Renal cortex interstitium (tissue), 11 donors: ENCODE results near the gene RHOD. TPM values are rescaled to one million over a fixed set of nuclear protein-coding genes. Genes with fewer than 3 reads are reported as not detected.

Experiments
- DNase-seq, 11 donors: peaks; one replicate each; pipeline ENCODE4 v3.0.0-alpha.2; 2013; ENCODE audit warnings: low read depth in 9 of 11, low spot score in 4 of 11; ENCODE audit errors: extremely low read depth in 1 of 11
- polyA plus RNA-seq, 3 donors: library from polyadenylated mRNA; unstranded; fragments of 120-200 nt; gene quantifications; one replicate each; pipeline ENCODE4 v1.2.1, GENCODE V29; 2013; ENCODE audit not compliant: insufficient read length in 3 of 3

The RHOD gene
- polyA plus RNA-seq, 3 donors: 6.9 to 10.7 (median 7.7) TPM

GRCh38 chr11:67027483-67027930 lies 29.1 kb upstream of the RHOD start:
- DNase-seq: no peak

GRCh38 chr11:67027943-67028542 lies 28.6 kb upstream of the RHOD start:
- DNase-seq: no peak

- no peak for DNase-seq
Measured at GRCh38 chr11:67029146-67029545, 27.5 kb upstream of the RHOD start.

GRCh38 chr11:67030976-67031375 lies 25.7 kb upstream of the RHOD start:
- no peak for DNase-seq

- no peak for DNase-seq
Measured at GRCh38 chr11:67031791-67032561, 24.7 kb upstream of the RHOD start.

GRCh38 chr11:67032830-67033551 lies 23.7 kb upstream of the RHOD start:
- DNase-seq: no peak

- DNase-seq: no peak
Measured at GRCh38 chr11:67033661-67034166, 22.9 kb upstream of the RHOD start.

- DNase-seq: no peak
Measured at GRCh38 chr11:67034350-67034749, 22.3 kb upstream of the RHOD start.

- DNase-seq: no peak
Measured at GRCh38 chr11:67040147-67040546, 16.5 kb upstream of the RHOD start.

- DNase-seq: no peak
Measured at GRCh38 chr11:67041602-67042001, 15.0 kb upstream of the RHOD start.

GRCh38 chr11:67043572-67044349 lies 12.9 kb upstream of the RHOD start:
- no peak for DNase-seq

GRCh38 chr11:67044496-67044895 lies 12.2 kb upstream of the RHOD start:
- no peak for DNase-seq

- DNase-seq: no peak
Measured at GRCh38 chr11:67045314-67045713, 11.3 kb upstream of the RHOD start.

GRCh38 chr11:67048515-67049130 lies 8.0 kb upstream of the RHOD start:
- DNase-seq: no peak

GRCh38 chr11:67050139-67050538 lies 6.5 kb upstream of the RHOD start:
- no peak for DNase-seq

GRCh38 chr11:67051180-67051893 lies 5.3 kb upstream of the RHOD start:
- no peak for DNase-seq

- no peak for DNase-seq
Measured at GRCh38 chr11:67051945-67052488, 4.6 kb upstream of the RHOD start.

- DNase-seq: no peak
Measured at GRCh38 chr11:67052891-67053290, 3.8 kb upstream of the RHOD start.
